WTC11 (cell line): ENCODE results near the gene NR1I2. TPM values are rescaled to one million over a fixed set of nuclear protein-coding genes. Genes with fewer than 3 reads are reported as not detected.

Source experiments
- ATAC-seq: fragments of 200-7000 bp; cut with Tn5 transposase; 2 replicates; pipeline ENCODE4 v1.10.0; 2021; ENCODE audit warnings: mild to moderate bottlenecking, moderate library complexity
- CTCF ChIA-PET: fragments of 300-600 bp; sonication (Branson Sonifier 250); formaldehyde crosslinking; loops from one replicate; lab custom pipeline; 2021; ENCODE audit warnings: antibody characterized with exemption; lab: Charles Lee
- POLR2A ChIA-PET: fragments of 350-600 bp; sonication (Branson Sonifier 250); formaldehyde crosslinking; loops from one replicate; lab custom pipeline; 2021; ENCODE audit warnings: antibody characterized with exemption; lab: Charles Lee
- DNase-seq: peaks from one replicate; pipeline ENCODE4 v3.0.0; 2021; ENCODE audit warnings: low spot score
- H3K27ac Mint-ChIP-seq: 2 replicates; pipeline ENCODE4 v1.8.0; 2021; ENCODE audit warnings: mixed read lengths
- H3K27me3 Mint-ChIP-seq: 2 replicates; pipeline ENCODE4 v1.8.0; 2021; ENCODE audit warnings: low read depth, mild to moderate bottlenecking, moderate library complexity, mixed read lengths
- H3K36me3 Mint-ChIP-seq: 2 replicates; pipeline ENCODE4 v1.8.0; 2021; ENCODE audit warnings: mixed read lengths
- H3K4me1 Mint-ChIP-seq: 2 replicates; pipeline ENCODE4 v1.8.0; 2022; ENCODE audit warnings: mixed read lengths
- H3K4me3 Mint-ChIP-seq: 2 replicates; pipeline ENCODE4 v1.8.0; 2021; ENCODE audit warnings: mild to moderate bottlenecking, moderate library complexity, mixed read lengths
- H3K9me3 Mint-ChIP-seq: 2 replicates; pipeline ENCODE4 v1.8.0; 2021; ENCODE audit warnings: mixed read lengths
- CREB1 ChIP-seq: sonication (generic); formaldehyde crosslinking; IDR thresholded peaks from 2 replicates; pipeline ENCODE4 v1.8.0; 2023; ENCODE audit warnings: mild to moderate bottlenecking, missing genetic modification reagents
- CREM ChIP-seq: sonication (generic); formaldehyde crosslinking; IDR thresholded peaks from 2 replicates; pipeline ENCODE4 v1.8.1; 2022; ENCODE audit warnings: mild to moderate bottlenecking, missing genetic modification reagents, moderate library complexity
- EMX1 ChIP-seq: fragments of 250-450 bp; sonication (Bioruptor Pico); IDR thresholded peaks from 2 replicates; pipeline ENCODE4 v1.8.0; 2021; ENCODE audit warnings: mild to moderate bottlenecking
- KAT7 ChIP-seq: sonication (generic); formaldehyde crosslinking; IDR thresholded peaks from 2 replicates; pipeline ENCODE4 v1.8.1; 2023; ENCODE audit warnings: missing genetic modification reagents, mild to moderate bottlenecking, borderline replicate concordance
- MXD4 ChIP-seq: fragments of 250-450 bp; sonication (Bioruptor Pico); IDR thresholded peaks from 2 replicates; pipeline ENCODE4 v1.8.0; 2021; ENCODE audit warnings: mild to moderate bottlenecking, moderate library complexity, borderline replicate concordance
- NFE2L1 ChIP-seq: sonication (generic); formaldehyde crosslinking; IDR thresholded peaks from 2 replicates; pipeline ENCODE4 v1.8.1; 2023; ENCODE audit warnings: missing genetic modification reagents
- NFYB ChIP-seq: sonication (generic); formaldehyde crosslinking; conservative IDR thresholded peaks from 2 replicates; pipeline ENCODE4 v1.8.0; 2022; ENCODE audit warnings: low read depth, missing genetic modification reagents
- RORB ChIP-seq: fragments of 250-450 bp; sonication (Bioruptor Pico); IDR thresholded peaks from 2 replicates; pipeline ENCODE4 v1.9.0; 2021; ENCODE audit warnings: mild to moderate bottlenecking
- SP1 ChIP-seq: sonication (generic); formaldehyde crosslinking; conservative IDR thresholded peaks from 2 replicates; pipeline ENCODE4 v1.8.1; 2022; ENCODE audit warnings: missing genetic modification reagents
- TCF7 ChIP-seq: sonication (generic); formaldehyde crosslinking; IDR thresholded peaks from 2 replicates; pipeline ENCODE4 v1.8.0; 2022; ENCODE audit warnings: mild to moderate bottlenecking, low read depth, missing genetic modification reagents, moderate library complexity
- TP53 ChIP-seq: sonication (generic); formaldehyde crosslinking; IDR thresholded peaks from 2 replicates; pipeline ENCODE4 v1.8.1; 2023; ENCODE audit warnings: mild to moderate bottlenecking, missing genetic modification reagents
- ZNF317 ChIP-seq: sonication (generic); formaldehyde crosslinking; IDR thresholded peaks from 2 replicates; pipeline ENCODE4 v1.8.1; 2023; ENCODE audit warnings: low read depth, mild to moderate bottlenecking, moderate library complexity, missing genetic modification reagents, borderline replicate concordance
- total RNA-seq: library from RNA; stranded (reverse); gene quantifications from 3 replicates; pipeline ENCODE4 v1.2.3, GENCODE V29; 2021
- TF ChIP-seq, protein P1 (sequence below): fragments of 250-450 bp; sonication (Bioruptor Pico); IDR thresholded peaks from 2 replicates; pipeline ENCODE4 v1.9.0; 2021; ENCODE audit warnings: mild to moderate bottlenecking
- TF ChIP-seq, protein P2 (sequence below): fragments of 250-450 bp; sonication (Bioruptor Pico); IDR thresholded peaks from 2 replicates; pipeline ENCODE4 v1.9.0; 2021; ENCODE audit warnings: mild to moderate bottlenecking, borderline replicate concordance
- TF ChIP-seq, protein P3 (sequence below): fragments of 250-450 bp; sonication (Bioruptor Pico); IDR thresholded peaks from 2 replicates; pipeline ENCODE4 v1.9.0; 2021; ENCODE audit warnings: mild to moderate bottlenecking
- TF ChIP-seq, protein P4 (sequence below): sonication (generic); formaldehyde crosslinking; IDR thresholded peaks from 2 replicates; pipeline ENCODE4 v1.8.0; 2022; ENCODE audit warnings: mild to moderate bottlenecking, missing genetic modification reagents
- TF ChIP-seq, protein P5 (sequence below): sonication (generic); formaldehyde crosslinking; IDR thresholded peaks from 2 replicates; pipeline ENCODE4 v1.8.1; 2023; ENCODE audit warnings: mild to moderate bottlenecking, missing genetic modification reagents
- TF ChIP-seq, protein P6 (sequence below): sonication (generic); formaldehyde crosslinking; IDR thresholded peaks from 2 replicates; pipeline ENCODE4 v1.8.0; 2022; ENCODE audit warnings: mild to moderate bottlenecking, missing genetic modification reagents
- TF ChIP-seq, protein P7 (sequence below): sonication (generic); formaldehyde crosslinking; IDR thresholded peaks from 2 replicates; pipeline ENCODE4 v1.8.0; 2023; ENCODE audit warnings: missing genetic modification reagents
- TF ChIP-seq, protein P8 (sequence below): sonication (generic); formaldehyde crosslinking; IDR thresholded peaks from 2 replicates; pipeline ENCODE4 v1.8.0; 2022; ENCODE audit warnings: mild to moderate bottlenecking, missing genetic modification reagents

The NR1I2 gene
- total RNA-seq, 1 experiment from 2014 or later: 1.7 TPM

DNA sequence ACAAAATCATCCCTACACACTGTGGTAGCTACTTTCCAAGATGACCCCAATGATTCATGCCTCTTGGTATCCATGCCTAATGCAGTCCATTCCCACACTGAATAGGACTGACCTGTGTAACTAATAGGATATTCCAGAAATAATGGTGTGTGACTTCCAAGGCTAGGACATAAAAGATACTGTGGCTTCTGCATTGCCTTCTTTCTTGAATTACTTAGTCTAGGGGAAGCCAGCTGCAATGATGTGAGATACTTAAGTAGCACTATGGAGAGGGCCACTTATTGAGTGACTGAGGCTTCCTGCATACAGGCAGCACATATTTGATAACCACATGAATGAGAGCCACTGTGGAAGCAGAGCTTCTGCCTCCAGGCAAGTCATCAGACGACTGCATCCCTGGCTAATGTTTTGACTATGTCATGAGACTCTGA lies 50.1 kb downstream of the NR1I2 start:
- DNase-seq (no peak), ATAC-seq (no peak)
- ChIA-PET CTCF (interaction anchor here (0.8 to 1.3 kb wide), 2 partner anchors 10 to 526 kb away, joined by 3 to 5 read pairs; no protein-coding TSS in a partner anchor), POLR2A (no interaction called here)
- Mint-ChIP-seq H3K4me1 (peaks cover 53% of the 10 kb centered on the region), H3K27me3 (no peaks in the 10 kb centered on the region), H3K36me3 (no peaks in the 10 kb centered on the region), H3K27ac (0 out of 2 replicates have a peak overlapping the region, but pooled peaks have one; percentile 21), H3K9me3 (no peaks in the 10 kb centered on the region), H3K4me3 (no peak overlapping the region)
- TF ChIP-seq, protein P1, sequence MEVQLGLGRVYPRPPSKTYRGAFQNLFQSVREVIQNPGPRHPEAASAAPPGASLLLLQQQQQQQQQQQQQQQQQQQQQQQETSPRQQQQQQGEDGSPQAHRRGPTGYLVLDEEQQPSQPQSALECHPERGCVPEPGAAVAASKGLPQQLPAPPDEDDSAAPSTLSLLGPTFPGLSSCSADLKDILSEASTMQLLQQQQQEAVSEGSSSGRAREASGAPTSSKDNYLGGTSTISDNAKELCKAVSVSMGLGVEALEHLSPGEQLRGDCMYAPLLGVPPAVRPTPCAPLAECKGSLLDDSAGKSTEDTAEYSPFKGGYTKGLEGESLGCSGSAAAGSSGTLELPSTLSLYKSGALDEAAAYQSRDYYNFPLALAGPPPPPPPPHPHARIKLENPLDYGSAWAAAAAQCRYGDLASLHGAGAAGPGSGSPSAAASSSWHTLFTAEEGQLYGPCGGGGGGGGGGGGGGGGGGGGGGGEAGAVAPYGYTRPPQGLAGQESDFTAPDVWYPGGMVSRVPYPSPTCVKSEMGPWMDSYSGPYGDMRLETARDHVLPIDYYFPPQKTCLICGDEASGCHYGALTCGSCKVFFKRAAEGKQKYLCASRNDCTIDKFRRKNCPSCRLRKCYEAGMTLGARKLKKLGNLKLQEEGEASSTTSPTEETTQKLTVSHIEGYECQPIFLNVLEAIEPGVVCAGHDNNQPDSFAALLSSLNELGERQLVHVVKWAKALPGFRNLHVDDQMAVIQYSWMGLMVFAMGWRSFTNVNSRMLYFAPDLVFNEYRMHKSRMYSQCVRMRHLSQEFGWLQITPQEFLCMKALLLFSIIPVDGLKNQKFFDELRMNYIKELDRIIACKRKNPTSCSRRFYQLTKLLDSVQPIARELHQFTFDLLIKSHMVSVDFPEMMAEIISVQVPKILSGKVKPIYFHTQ (CRISPR knock-in tag): no peak
- TF ChIP-seq KAT7 (CRISPR knock-in tag) (no peak), ZNF317 (no peak), TP53 (no peak), CREM (CRISPR knock-in tag) (no peak), EMX1 (no peak), NFE2L1 (no peak), RORB (CRISPR knock-in tag) (no peak), SP1 (CRISPR knock-in tag) (no peak), MXD4 (CRISPR knock-in tag) (no peak), CREB1 (no peak), NFYB (no peak), TCF7 (CRISPR knock-in tag) (no peak)
- TF ChIP-seq, protein P2, sequence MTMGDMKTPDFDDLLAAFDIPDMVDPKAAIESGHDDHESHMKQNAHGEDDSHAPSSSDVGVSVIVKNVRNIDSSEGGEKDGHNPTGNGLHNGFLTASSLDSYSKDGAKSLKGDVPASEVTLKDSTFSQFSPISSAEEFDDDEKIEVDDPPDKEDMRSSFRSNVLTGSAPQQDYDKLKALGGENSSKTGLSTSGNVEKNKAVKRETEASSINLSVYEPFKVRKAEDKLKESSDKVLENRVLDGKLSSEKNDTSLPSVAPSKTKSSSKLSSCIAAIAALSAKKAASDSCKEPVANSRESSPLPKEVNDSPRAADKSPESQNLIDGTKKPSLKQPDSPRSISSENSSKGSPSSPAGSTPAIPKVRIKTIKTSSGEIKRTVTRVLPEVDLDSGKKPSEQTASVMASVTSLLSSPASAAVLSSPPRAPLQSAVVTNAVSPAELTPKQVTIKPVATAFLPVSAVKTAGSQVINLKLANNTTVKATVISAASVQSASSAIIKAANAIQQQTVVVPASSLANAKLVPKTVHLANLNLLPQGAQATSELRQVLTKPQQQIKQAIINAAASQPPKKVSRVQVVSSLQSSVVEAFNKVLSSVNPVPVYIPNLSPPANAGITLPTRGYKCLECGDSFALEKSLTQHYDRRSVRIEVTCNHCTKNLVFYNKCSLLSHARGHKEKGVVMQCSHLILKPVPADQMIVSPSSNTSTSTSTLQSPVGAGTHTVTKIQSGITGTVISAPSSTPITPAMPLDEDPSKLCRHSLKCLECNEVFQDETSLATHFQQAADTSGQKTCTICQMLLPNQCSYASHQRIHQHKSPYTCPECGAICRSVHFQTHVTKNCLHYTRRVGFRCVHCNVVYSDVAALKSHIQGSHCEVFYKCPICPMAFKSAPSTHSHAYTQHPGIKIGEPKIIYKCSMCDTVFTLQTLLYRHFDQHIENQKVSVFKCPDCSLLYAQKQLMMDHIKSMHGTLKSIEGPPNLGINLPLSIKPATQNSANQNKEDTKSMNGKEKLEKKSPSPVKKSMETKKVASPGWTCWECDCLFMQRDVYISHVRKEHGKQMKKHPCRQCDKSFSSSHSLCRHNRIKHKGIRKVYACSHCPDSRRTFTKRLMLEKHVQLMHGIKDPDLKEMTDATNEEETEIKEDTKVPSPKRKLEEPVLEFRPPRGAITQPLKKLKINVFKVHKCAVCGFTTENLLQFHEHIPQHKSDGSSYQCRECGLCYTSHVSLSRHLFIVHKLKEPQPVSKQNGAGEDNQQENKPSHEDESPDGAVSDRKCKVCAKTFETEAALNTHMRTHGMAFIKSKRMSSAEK (CRISPR knock-in tag): no peak
- TF ChIP-seq, protein P3, sequence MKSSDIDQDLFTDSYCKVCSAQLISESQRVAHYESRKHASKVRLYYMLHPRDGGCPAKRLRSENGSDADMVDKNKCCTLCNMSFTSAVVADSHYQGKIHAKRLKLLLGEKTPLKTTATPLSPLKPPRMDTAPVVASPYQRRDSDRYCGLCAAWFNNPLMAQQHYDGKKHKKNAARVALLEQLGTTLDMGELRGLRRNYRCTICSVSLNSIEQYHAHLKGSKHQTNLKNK (CRISPR knock-in tag): no peak
- TF ChIP-seq, protein P4, sequence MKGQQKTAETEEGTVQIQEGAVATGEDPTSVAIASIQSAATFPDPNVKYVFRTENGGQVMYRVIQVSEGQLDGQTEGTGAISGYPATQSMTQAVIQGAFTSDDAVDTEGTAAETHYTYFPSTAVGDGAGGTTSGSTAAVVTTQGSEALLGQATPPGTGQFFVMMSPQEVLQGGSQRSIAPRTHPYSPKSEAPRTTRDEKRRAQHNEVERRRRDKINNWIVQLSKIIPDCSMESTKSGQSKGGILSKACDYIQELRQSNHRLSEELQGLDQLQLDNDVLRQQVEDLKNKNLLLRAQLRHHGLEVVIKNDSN: no peak
- TF ChIP-seq, protein P5, sequence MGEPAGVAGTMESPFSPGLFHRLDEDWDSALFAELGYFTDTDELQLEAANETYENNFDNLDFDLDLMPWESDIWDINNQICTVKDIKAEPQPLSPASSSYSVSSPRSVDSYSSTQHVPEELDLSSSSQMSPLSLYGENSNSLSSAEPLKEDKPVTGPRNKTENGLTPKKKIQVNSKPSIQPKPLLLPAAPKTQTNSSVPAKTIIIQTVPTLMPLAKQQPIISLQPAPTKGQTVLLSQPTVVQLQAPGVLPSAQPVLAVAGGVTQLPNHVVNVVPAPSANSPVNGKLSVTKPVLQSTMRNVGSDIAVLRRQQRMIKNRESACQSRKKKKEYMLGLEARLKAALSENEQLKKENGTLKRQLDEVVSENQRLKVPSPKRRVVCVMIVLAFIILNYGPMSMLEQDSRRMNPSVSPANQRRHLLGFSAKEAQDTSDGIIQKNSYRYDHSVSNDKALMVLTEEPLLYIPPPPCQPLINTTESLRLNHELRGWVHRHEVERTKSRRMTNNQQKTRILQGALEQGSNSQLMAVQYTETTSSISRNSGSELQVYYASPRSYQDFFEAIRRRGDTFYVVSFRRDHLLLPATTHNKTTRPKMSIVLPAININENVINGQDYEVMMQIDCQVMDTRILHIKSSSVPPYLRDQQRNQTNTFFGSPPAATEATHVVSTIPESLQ (CRISPR knock-in tag): no peak
- TF ChIP-seq, protein P6, sequence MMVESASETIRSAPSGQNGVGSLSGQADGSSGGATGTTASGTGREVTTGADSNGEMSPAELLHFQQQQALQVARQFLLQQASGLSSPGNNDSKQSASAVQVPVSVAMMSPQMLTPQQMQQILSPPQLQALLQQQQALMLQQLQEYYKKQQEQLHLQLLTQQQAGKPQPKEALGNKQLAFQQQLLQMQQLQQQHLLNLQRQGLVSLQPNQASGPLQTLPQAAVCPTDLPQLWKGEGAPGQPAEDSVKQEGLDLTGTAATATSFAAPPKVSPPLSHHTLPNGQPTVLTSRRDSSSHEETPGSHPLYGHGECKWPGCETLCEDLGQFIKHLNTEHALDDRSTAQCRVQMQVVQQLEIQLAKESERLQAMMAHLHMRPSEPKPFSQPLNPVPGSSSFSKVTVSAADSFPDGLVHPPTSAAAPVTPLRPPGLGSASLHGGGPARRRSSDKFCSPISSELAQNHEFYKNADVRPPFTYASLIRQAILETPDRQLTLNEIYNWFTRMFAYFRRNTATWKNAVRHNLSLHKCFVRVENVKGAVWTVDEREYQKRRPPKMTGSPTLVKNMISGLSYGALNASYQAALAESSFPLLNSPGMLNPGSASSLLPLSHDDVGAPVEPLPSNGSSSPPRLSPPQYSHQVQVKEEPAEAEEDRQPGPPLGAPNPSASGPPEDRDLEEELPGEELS (CRISPR knock-in tag): no peak
- TF ChIP-seq, protein P7, sequence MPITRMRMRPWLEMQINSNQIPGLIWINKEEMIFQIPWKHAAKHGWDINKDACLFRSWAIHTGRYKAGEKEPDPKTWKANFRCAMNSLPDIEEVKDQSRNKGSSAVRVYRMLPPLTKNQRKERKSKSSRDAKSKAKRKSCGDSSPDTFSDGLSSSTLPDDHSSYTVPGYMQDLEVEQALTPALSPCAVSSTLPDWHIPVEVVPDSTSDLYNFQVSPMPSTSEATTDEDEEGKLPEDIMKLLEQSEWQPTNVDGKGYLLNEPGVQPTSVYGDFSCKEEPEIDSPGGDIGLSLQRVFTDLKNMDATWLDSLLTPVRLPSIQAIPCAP (CRISPR knock-in tag): no peak
- TF ChIP-seq, protein P8, sequence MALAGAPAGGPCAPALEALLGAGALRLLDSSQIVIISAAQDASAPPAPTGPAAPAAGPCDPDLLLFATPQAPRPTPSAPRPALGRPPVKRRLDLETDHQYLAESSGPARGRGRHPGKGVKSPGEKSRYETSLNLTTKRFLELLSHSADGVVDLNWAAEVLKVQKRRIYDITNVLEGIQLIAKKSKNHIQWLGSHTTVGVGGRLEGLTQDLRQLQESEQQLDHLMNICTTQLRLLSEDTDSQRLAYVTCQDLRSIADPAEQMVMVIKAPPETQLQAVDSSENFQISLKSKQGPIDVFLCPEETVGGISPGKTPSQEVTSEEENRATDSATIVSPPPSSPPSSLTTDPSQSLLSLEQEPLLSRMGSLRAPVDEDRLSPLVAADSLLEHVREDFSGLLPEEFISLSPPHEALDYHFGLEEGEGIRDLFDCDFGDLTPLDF (CRISPR knock-in tag): no peak
